ENCODE data around the gene LMNA. TPM values are rescaled to one million over a fixed set of nuclear protein-coding genes. Genes with fewer than 3 reads are reported as not detected.

Gene LMNA
- total RNA-seq, 4 donors from 2014 or later = 574 to 977 (median 714) TPM

GRCh38 chr1:156076609-156077429 lies 37.7 kb upstream of the LMNA start:
- no peaks in the 10 kb centered on the region for H3K27me3 ChIP-seq
- H3K36me3 ChIP-seq = no peaks in the 10 kb centered on the region
- peak overlapping the region; percentile 43 for H3K4me3 ChIP-seq
- peaks cover 28% of the 10 kb centered on the region for H3K4me1 ChIP-seq
- no peak for DNase-seq (ENCODE audit: low spot score in 2 of 2)
- TF ChIP-seq POLR2A (IDR thresholded peaks at IDR 0.05) (no peak), CTCF (IDR thresholded peaks at IDR 0.05) (no peak), EP300 (IDR thresholded peaks at IDR 0.05) (no peak), POLR2AphosphoS5 (IDR thresholded peaks at IDR 0.05) (no peak)
- no peak overlapping the region for H3K27ac ChIP-seq
- H3K9me3 ChIP-seq = no peaks in the 10 kb centered on the region
- WGBS = 33% methylated on average over 24 of the region's 73 CpGs

- Histone ChIP-seq H3K4me1 (peaks cover 33% of the 10 kb centered on the region), H3K27me3 (no peaks in the 10 kb centered on the region), H3K4me3 (no peak overlapping the region), H3K36me3 (no peaks in the 10 kb centered on the region), H3K9me3 (no peaks in the 10 kb centered on the region), H3K27ac (no peak overlapping the region)
- WGBS = 87% methylated on average over 10 of the region's 19 CpGs
- TF ChIP-seq POLR2AphosphoS5 (IDR thresholded peaks at IDR 0.05) (no peak), POLR2A (IDR thresholded peaks at IDR 0.05) (no peak), EP300 (IDR thresholded peaks at IDR 0.05) (no peak), CTCF (IDR thresholded peaks at IDR 0.05) (no peak)
- DNase-seq (ENCODE audit: low spot score in 2 of 2) = no peak
Observed at GRCh38 chr1:156077430-156077760, 37.1 kb upstream of the LMNA start.

- H3K9me3 ChIP-seq = no peaks in the 10 kb centered on the region
- H3K4me3 ChIP-seq = no peak overlapping the region
- TF ChIP-seq EP300 (IDR thresholded peaks at IDR 0.05) (no peak), POLR2A (IDR thresholded peaks at IDR 0.05) (no peak), CTCF (IDR thresholded peaks at IDR 0.05) (no peak)
- H3K4me1 ChIP-seq = peaks cover 44% of the 10 kb centered on the region
- no peaks in the 10 kb centered on the region for H3K27me3 ChIP-seq
- WGBS = 94% methylated on average over 5 of the region's 5 CpGs
- no peak overlapping the region for H3K27ac ChIP-seq
- H3K36me3 ChIP-seq = no peaks in the 10 kb centered on the region
- DNase-seq (ENCODE audit: low spot score in 2 of 2) = no peak
Observed at GRCh38 chr1:156078728-156079127, 35.8 kb upstream of the LMNA start.

- WGBS = 84% methylated on average over 5 of the region's 5 CpGs
- Histone ChIP-seq H3K9me3 (no peaks in the 10 kb centered on the region), H3K27me3 (no peaks in the 10 kb centered on the region), H3K4me3 (no peak overlapping the region), H3K4me1 (peaks cover 42% of the 10 kb centered on the region), H3K36me3 (no peaks in the 10 kb centered on the region), H3K27ac (no peak overlapping the region)
- no peak for DNase-seq (ENCODE audit: low spot score in 2 of 2)
- TF ChIP-seq POLR2AphosphoS5 (IDR thresholded peaks at IDR 0.05) (no peak), CTCF (IDR thresholded peaks at IDR 0.05) (no peak), EP300 (IDR thresholded peaks at IDR 0.05) (no peak), POLR2A (IDR thresholded peaks at IDR 0.05) (no peak)
Observed at GRCh38 chr1:156079762-156080161, 34.7 kb upstream of the LMNA start.

GRCh38 chr1:156080241-156080862 lies 34.2 kb upstream of the LMNA start:
- TF ChIP-seq POLR2AphosphoS5 (IDR thresholded peaks at IDR 0.05) (no peak), EP300 (IDR thresholded peaks at IDR 0.05) (no peak), POLR2A (IDR thresholded peaks at IDR 0.05) (no peak), CTCF (IDR thresholded peaks at IDR 0.05) (no peak)
- Histone ChIP-seq H3K36me3 (no peaks in the 10 kb centered on the region), H3K27ac (no peak overlapping the region), H3K4me3 (no peak overlapping the region), H3K4me1 (peaks cover 37% of the 10 kb centered on the region), H3K27me3 (no peaks in the 10 kb centered on the region), H3K9me3 (no peaks in the 10 kb centered on the region)
- WGBS = 59% methylated on average over 8 of the region's 8 CpGs
- no peak for DNase-seq (ENCODE audit: low spot score in 2 of 2)
